SK-N-SH (cell line): ENCODE results near the gene B3GNT3. TPM values are rescaled to one million over a fixed set of nuclear protein-coding genes. Genes with fewer than 3 reads are reported as not detected.

ENCODE experiments used
- CTCF ChIA-PET: fragments of 300-600, 350-600 bp; formaldehyde crosslinking; extraction: SDS; loops from one replicate; lab custom pipeline; 2021; lab: Yijun Ruan, JAX
- POLR2A ChIA-PET: fragments of 350-600 bp; sonication (Branson Sonifier 250); formaldehyde crosslinking; extraction: SDS; loops from one replicate; lab custom pipeline; 2020; ENCODE audit warnings: antibody characterized with exemption, inconsistent platforms; lab: Yijun Ruan, JAX
- DNase-seq: peaks from one replicate; pipeline ENCODE4 v3.0.0; 2012
- H2AFZ ChIP-seq: fragments of 200-600 bp; sonication (generic); 2 replicates; pipeline ENCODE4 v1.8.1; 2016; ENCODE audit warnings: antibody characterized with exemption, mild to moderate bottlenecking, low read depth
- H3F3A ChIP-seq: fragments of 200-600 bp; sonication (generic); replicated peaks from 2 replicates; pipeline ENCODE3; 2016; ENCODE audit warnings: antibody characterized with exemption, mild to moderate bottlenecking; ENCODE audit not compliant: insufficient read depth
- H3K27ac ChIP-seq, 2 experiments: fragments of 200-500 bp in 1 of 2; fragments of 200-600 bp in 1 of 2; sonication (Bioruptor generic) in 1 of 2; sonication (generic), shearing (Covaris generic) in 1 of 2; 2 replicates each; pipeline versions ENCODE4 v1.5.1 to v1.6.1; 2014 to 2016; ENCODE audit warnings: low read depth in 2 of 2, inconsistent platforms in 1 of 2, low read length in 1 of 2, mild to moderate bottlenecking in 1 of 2, mixed read lengths in 1 of 2
- H3K27me3 ChIP-seq: fragments of 200-600 bp; sonication (generic), shearing (Covaris generic); 2 replicates; pipeline ENCODE4 v1.6.1; 2016; ENCODE audit warnings: mixed run types; ENCODE audit not compliant: insufficient read depth
- H3K36me3 ChIP-seq, 2 experiments: fragments of 200-500 bp in 1 of 2; fragments of 200-600 bp in 1 of 2; sonication (Bioruptor generic) in 1 of 2; sonication (generic) in 1 of 2; replicated peaks in 1 of 2; 2 replicates each; pipeline versions ENCODE3 to v1.5.1; 2014 to 2016; ENCODE audit warnings: low read length in 1 of 2, mild to moderate bottlenecking in 1 of 2; ENCODE audit not compliant: insufficient read depth in 2 of 2, control insufficient read depth in 1 of 2
- H3K4me1 ChIP-seq, 2 experiments: fragments of 200-500 bp in 1 of 2; fragments of 200-600 bp in 1 of 2; sonication (Bioruptor generic) in 1 of 2; sonication (generic), shearing (Covaris generic) in 1 of 2; 2 replicates each; pipeline versions ENCODE4 v1.5.1 to v1.6.1; 2014 to 2016; ENCODE audit warnings: low read depth in 1 of 2, low read length in 1 of 2, mixed run types in 1 of 2; ENCODE audit not compliant: insufficient read depth in 2 of 2, control insufficient read depth in 1 of 2
- H3K4me2 ChIP-seq: fragments of 200-600 bp; sonication (generic), shearing (Covaris generic); 2 replicates; pipeline ENCODE4 v1.6.1; 2017; ENCODE audit warnings: mixed run types
- H3K4me3 ChIP-seq, 2 experiments: fragments of 200-500 bp in 1 of 2; fragments of 200-600 bp in 1 of 2; sonication (Bioruptor generic) in 1 of 2; sonication (generic), shearing (Covaris generic) in 1 of 2; 2 replicates each; pipeline versions ENCODE4 v1.5.1 to v1.8.1; 2014 to 2016; ENCODE audit warnings: low read depth in 2 of 2, inconsistent platforms in 1 of 2, low read length in 1 of 2, mild to moderate bottlenecking in 1 of 2, mixed read lengths in 1 of 2, moderate library complexity in 1 of 2
- H3K79me2 ChIP-seq: fragments of 200-600 bp; sonication (generic); 2 replicates; pipeline ENCODE4 v1.8.1; 2017; ENCODE audit warnings: mild to moderate bottlenecking; ENCODE audit not compliant: insufficient read depth
- H3K9ac ChIP-seq: fragments of 200-600 bp; sonication (generic); 2 replicates; pipeline ENCODE4 v1.6.1; 2017; ENCODE audit warnings: mixed run types
- H3K9me2 ChIP-seq: fragments of 200-600 bp; sonication (generic); 2 replicates; pipeline ENCODE4 v1.6.1; 2017; ENCODE audit warnings: mixed run types
- H3K9me3 ChIP-seq: fragments of 200-600 bp; sonication (generic); 2 replicates; pipeline ENCODE4 v1.6.1; 2017; ENCODE audit warnings: mixed run types, mild to moderate bottlenecking, moderate library complexity
- H4K20me1 ChIP-seq: fragments of 200-600 bp; sonication (generic); 2 replicates; pipeline ENCODE4 v1.6.1; 2017; ENCODE audit warnings: mild to moderate bottlenecking, mixed run types; ENCODE audit not compliant: insufficient read depth
- CHD2 ChIP-seq: fragments of 150-350 bp; IDR thresholded peaks from 2 replicates; pipeline ENCODE4 v1.6.1; 2018; ENCODE audit warnings: low read length; ENCODE audit not compliant: partially characterized antibody
- ELF1 ChIP-seq: IDR thresholded peaks from 2 replicates; pipeline ENCODE4 v1.4.0; 2012
- FOSL2 ChIP-seq: IDR thresholded peaks from 2 replicates; pipeline ENCODE4 v1.4.0; 2012; ENCODE audit warnings: low read depth, mild to moderate bottlenecking, moderate library complexity, borderline replicate concordance
- FOXJ3 ChIP-seq: sonication (generic); formaldehyde crosslinking; IDR thresholded peaks from 2 replicates; pipeline ENCODE4 v1.5.1; 2020; ENCODE audit warnings: mild to moderate bottlenecking, missing genetic modification reagents
- JUND ChIP-seq: IDR thresholded peaks from 2 replicates; pipeline ENCODE4 v1.4.0; 2012
- MXI1 ChIP-seq: IDR thresholded peaks from 2 replicates; pipeline ENCODE4 v1.6.1; 2012; ENCODE audit warnings: mild to moderate bottlenecking, low read depth, low read length, improper control_type of control experiment
- NRF1 ChIP-seq: IDR thresholded peaks from 2 replicates; pipeline ENCODE4 v1.6.1; 2012; ENCODE audit warnings: low read depth, mild to moderate bottlenecking, low read length
- POLR2AphosphoS5 ChIP-seq: IDR thresholded peaks from 2 replicates; pipeline ENCODE4 v1.6.1; 2012; ENCODE audit warnings: low read depth, low read length
- RAD21 ChIP-seq: IDR thresholded peaks from 2 replicates; pipeline ENCODE4 v1.6.1; 2012; ENCODE audit warnings: mild to moderate bottlenecking, low read length
- RCOR1 ChIP-seq: fragments of 150-350 bp; IDR thresholded peaks from 2 replicates; pipeline ENCODE4 v1.6.1; 2017; ENCODE audit warnings: antibody characterized with exemption, low read length
- SMC3 ChIP-seq: IDR thresholded peaks from 2 replicates; pipeline ENCODE4 v1.6.1; 2012; ENCODE audit warnings: low read depth, low read length, improper control_type of control experiment
- TAF1 ChIP-seq: IDR thresholded peaks from 2 replicates; pipeline ENCODE4 v1.6.1; 2012; ENCODE audit warnings: low read depth, mild to moderate bottlenecking, low read length, moderate library complexity, borderline replicate concordance
- WGBS: methylation state at CpG from one replicate; pipeline ENCODE4 v1.1.6; 2017; ENCODE audit warnings: low lambda C conversion rate; 5-methylcytosine and 5-hydroxymethylcytosine counted together
- polyA plus RNA-seq, 3 experiments: library from polyadenylated mRNA; depleted of rRNA; stranded (reverse); fragments of >200 nt; gene quantifications; 2 replicates each; pipeline ENCODE4 v1.2.3, GENCODE V29; 2012
- TF ChIP-seq, protein P1 (sequence below): IDR thresholded peaks from 2 replicates; pipeline ENCODE4 v1.4.0; 2012; ENCODE audit warnings: low read depth, borderline replicate concordance
- TF ChIP-seq, protein P2 (sequence below): IDR thresholded peaks from 2 replicates; pipeline ENCODE4 v1.4.0; 2012; ENCODE audit warnings: low read depth
- TF ChIP-seq, protein P3 (sequence below): fragments of 150-350 bp; IDR thresholded peaks from 2 replicates; pipeline ENCODE4 v1.6.1; 2016; ENCODE audit warnings: mild to moderate bottlenecking, low read depth, low read length
- TF ChIP-seq, protein P4 (sequence below): IDR thresholded peaks from 2 replicates; pipeline ENCODE4 v1.6.1; 2012; ENCODE audit warnings: mild to moderate bottlenecking, low read depth, low read length, moderate library complexity

Gene B3GNT3
- polyA plus RNA-seq, 1 of the 3 experiments (the other 2 are of a cell fraction): not detected

DNA sequence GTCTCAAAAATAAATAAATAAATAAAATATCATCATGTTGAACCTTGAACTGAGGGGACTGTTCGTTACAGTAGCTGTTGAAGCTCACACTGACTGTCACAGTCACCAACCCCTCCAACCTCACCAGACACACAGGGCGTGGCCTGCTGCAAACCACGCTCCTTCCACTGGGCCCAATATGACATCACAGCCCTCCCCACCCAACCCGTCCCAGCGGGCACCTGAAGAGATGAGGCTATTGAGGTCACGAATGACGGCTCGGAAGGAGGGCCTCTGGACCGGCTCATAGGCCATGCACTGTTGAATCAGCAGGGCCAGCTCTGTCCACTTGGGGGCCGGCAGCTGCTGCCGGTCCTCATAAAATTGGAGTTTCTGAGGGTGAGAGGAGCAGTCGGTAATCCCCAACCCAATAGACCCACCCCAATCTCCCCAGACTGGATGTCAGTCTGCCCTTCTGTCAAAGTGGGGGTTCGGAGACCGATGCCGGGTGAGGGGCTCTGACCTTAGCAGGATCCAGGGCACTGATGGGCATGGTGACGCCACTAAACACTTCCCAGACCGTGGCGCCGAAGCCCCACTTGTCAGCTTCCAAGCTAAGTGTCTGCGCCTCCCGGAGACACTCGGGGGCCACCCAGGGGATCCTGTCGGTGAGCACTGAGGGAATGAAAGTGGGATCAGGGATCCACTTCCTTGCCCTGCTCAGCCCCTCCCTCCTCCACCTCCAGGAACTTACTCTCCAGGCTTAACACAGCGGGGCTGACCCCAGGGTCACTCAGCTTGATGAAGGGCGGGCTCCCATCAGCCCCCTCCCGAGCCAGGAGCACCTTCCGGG lies 39.6 kb downstream of the B3GNT3 start:
- WGBS: 75% methylated on average over 19 of the region's 27 CpGs
- ChIA-PET POLR2A (interaction anchor here (1.2 kb wide), 1 partner anchor 25 kb away, joined by 5 read pairs; the partner anchor contains the start of gene RPL18A), CTCF (interaction anchor here (0.9 to 2.5 kb wide), 3 partner anchors 21 to 31 kb away, joined by 3 to 9 read pairs (median 3); no protein-coding TSS in a partner anchor)
- no peaks in the 10 kb centered on the region for H3K9me2 ChIP-seq
- peaks cover 0 to 8% of the 10 kb centered on the region in 2 experiments; a peak in 1 of 4 replicates for H3K4me1 ChIP-seq
- no peak overlapping the region for H3K4me2 ChIP-seq
- TF ChIP-seq FOSL2 (no peak), CHD2 (no peak), TAF1 (no peak), FOXJ3 (CRISPR knock-in tag) (no peak), RAD21 (no peak), JUND (no peak), RCOR1 (no peak), MXI1 (no peak), POLR2AphosphoS5 (no peak), SMC3 (no peak)
- TF ChIP-seq, protein P1, sequence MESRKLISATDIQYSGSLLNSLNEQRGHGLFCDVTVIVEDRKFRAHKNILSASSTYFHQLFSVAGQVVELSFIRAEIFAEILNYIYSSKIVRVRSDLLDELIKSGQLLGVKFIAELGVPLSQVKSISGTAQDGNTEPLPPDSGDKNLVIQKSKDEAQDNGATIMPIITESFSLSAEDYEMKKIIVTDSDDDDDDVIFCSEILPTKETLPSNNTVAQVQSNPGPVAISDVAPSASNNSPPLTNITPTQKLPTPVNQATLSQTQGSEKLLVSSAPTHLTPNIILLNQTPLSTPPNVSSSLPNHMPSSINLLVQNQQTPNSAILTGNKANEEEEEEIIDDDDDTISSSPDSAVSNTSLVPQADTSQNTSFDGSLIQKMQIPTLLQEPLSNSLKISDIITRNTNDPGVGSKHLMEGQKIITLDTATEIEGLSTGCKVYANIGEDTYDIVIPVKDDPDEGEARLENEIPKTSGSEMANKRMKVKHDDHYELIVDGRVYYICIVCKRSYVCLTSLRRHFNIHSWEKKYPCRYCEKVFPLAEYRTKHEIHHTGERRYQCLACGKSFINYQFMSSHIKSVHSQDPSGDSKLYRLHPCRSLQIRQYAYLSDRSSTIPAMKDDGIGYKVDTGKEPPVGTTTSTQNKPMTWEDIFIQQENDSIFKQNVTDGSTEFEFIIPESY: no peak
- TF ChIP-seq, protein P2, sequence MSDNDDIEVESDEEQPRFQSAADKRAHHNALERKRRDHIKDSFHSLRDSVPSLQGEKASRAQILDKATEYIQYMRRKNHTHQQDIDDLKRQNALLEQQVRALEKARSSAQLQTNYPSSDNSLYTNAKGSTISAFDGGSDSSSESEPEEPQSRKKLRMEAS: no peak
- no peak overlapping the region for H3K27ac ChIP-seq
- H3K9ac ChIP-seq: no peak overlapping the region
- no peak for DNase-seq
- H3K36me3 ChIP-seq: no peaks in the 10 kb centered on the region
- H3K9me3 ChIP-seq: no peaks in the 10 kb centered on the region
- no peaks in the 10 kb centered on the region for H3F3A ChIP-seq
- no peak overlapping the region for H2AFZ ChIP-seq
- H3K79me2 ChIP-seq: no peaks in the 10 kb centered on the region
- H3K27me3 ChIP-seq: no peaks in the 10 kb centered on the region
- H4K20me1 ChIP-seq: no peaks in the 10 kb centered on the region
- no peak overlapping the region for H3K4me3 ChIP-seq

DNA sequence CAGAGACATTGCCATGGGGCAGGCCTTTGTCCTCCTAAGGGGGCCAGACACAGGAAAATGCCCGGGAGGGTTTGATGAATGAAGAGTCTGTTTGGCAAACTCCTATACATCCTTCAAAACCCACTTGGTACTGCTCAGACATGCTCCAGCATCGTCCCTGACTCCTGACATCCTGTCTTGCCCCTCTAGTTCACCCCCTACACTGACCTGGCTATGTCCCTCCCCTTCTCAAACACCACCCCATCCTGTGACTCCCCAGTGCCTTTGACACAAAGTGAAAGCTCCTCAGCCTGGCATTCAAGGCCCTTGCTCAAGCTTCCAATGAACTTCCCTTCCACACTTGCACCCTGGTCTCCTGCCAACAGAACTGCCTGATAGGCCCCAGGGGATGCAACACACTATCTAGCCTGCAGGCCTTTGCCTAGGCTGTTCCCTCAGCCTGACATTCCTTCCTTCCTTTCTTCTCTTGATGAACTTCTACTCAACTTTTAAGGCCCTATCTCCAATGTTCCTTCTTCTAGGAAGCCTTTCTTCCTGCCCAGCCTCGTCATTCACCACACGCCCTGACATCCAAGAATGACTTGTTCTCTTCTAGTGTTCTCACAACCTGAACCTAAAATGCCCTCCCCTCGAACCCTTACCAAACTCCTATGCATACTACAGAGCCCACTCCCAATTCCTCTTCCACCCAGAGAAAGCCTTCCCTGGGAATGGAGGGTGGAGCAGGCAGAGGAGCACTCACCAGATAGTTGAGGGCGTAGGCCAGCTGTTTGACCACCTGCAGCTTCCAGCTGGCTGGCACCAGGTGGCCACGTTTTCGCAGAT lies 40.5 kb downstream of the B3GNT3 start:
- 54% methylated on average over 8 of the region's 8 CpGs for WGBS
- no peak for DNase-seq
- H3K27ac ChIP-seq: no peak overlapping the region
- no peaks in the 10 kb centered on the region for H3K9me3 ChIP-seq
- no peak overlapping the region for H2AFZ ChIP-seq
- no peak overlapping the region for H3K9ac ChIP-seq
- no peak for TF ChIP-seq RCOR1
- TF ChIP-seq, protein P3, sequence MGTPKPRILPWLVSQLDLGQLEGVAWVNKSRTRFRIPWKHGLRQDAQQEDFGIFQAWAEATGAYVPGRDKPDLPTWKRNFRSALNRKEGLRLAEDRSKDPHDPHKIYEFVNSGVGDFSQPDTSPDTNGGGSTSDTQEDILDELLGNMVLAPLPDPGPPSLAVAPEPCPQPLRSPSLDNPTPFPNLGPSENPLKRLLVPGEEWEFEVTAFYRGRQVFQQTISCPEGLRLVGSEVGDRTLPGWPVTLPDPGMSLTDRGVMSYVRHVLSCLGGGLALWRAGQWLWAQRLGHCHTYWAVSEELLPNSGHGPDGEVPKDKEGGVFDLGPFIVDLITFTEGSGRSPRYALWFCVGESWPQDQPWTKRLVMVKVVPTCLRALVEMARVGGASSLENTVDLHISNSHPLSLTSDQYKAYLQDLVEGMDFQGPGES: no peak
- no peak for TF ChIP-seq ELF1
- TF ChIP-seq, protein P4, sequence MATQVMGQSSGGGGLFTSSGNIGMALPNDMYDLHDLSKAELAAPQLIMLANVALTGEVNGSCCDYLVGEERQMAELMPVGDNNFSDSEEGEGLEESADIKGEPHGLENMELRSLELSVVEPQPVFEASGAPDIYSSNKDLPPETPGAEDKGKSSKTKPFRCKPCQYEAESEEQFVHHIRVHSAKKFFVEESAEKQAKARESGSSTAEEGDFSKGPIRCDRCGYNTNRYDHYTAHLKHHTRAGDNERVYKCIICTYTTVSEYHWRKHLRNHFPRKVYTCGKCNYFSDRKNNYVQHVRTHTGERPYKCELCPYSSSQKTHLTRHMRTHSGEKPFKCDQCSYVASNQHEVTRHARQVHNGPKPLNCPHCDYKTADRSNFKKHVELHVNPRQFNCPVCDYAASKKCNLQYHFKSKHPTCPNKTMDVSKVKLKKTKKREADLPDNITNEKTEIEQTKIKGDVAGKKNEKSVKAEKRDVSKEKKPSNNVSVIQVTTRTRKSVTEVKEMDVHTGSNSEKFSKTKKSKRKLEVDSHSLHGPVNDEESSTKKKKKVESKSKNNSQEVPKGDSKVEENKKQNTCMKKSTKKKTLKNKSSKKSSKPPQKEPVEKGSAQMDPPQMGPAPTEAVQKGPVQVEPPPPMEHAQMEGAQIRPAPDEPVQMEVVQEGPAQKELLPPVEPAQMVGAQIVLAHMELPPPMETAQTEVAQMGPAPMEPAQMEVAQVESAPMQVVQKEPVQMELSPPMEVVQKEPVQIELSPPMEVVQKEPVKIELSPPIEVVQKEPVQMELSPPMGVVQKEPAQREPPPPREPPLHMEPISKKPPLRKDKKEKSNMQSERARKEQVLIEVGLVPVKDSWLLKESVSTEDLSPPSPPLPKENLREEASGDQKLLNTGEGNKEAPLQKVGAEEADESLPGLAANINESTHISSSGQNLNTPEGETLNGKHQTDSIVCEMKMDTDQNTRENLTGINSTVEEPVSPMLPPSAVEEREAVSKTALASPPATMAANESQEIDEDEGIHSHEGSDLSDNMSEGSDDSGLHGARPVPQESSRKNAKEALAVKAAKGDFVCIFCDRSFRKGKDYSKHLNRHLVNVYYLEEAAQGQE: no peak
- TF ChIP-seq NRF1: no peak
- H3K4me3 ChIP-seq: no peak overlapping the region
- no peaks in the 10 kb centered on the region for H3K79me2 ChIP-seq
- H3K4me1 ChIP-seq: peaks cover 0 to 5% of the 10 kb centered on the region in 2 experiments; a peak in 1 of 4 replicates
- no peak overlapping the region for H3K4me2 ChIP-seq
- ChIA-PET POLR2A (no interaction called here), CTCF (interaction anchor here (0.9 to 2.5 kb wide), 3 partner anchors 20 to 32 kb away, joined by 3 to 9 read pairs (median 3); no protein-coding TSS in a partner anchor)
- no peaks in the 10 kb centered on the region for H3K27me3 ChIP-seq
- no peaks in the 10 kb centered on the region for H4K20me1 ChIP-seq
- no peaks in the 10 kb centered on the region for H3K9me2 ChIP-seq
- no peaks in the 10 kb centered on the region for H3F3A ChIP-seq
- no peaks in the 10 kb centered on the region for H3K36me3 ChIP-seq
